ENCODE results near the gene LYZL4. TPM values are rescaled to one million over a fixed set of nuclear protein-coding genes. Genes with fewer than 3 reads are reported as not detected.
A peak's percentile ranks its signal among the peaks of the same experiment; 100 is the strongest.

Gene LYZL4, protein sequence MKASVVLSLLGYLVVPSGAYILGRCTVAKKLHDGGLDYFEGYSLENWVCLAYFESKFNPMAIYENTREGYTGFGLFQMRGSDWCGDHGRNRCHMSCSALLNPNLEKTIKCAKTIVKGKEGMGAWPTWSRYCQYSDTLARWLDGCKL
- not detected for polyA plus RNA-seq
- long read RNA-seq, donor 1: 0 reads
- long read RNA-seq, donor 2: 0 reads
- long read RNA-seq, donor 3: 0 reads
- long read RNA-seq, donor 4: 0 reads
- long read RNA-seq, donor 5: 0 reads
- long read RNA-seq, donor 6: 0 reads
- long read RNA-seq, donor 7: 0 reads
- long read RNA-seq, donor 8: 0 reads
- long read RNA-seq, donor 9: 0 reads
- long read RNA-seq, donor 10: 0 reads
- long read RNA-seq, donor 11: 0 reads

DNA sequence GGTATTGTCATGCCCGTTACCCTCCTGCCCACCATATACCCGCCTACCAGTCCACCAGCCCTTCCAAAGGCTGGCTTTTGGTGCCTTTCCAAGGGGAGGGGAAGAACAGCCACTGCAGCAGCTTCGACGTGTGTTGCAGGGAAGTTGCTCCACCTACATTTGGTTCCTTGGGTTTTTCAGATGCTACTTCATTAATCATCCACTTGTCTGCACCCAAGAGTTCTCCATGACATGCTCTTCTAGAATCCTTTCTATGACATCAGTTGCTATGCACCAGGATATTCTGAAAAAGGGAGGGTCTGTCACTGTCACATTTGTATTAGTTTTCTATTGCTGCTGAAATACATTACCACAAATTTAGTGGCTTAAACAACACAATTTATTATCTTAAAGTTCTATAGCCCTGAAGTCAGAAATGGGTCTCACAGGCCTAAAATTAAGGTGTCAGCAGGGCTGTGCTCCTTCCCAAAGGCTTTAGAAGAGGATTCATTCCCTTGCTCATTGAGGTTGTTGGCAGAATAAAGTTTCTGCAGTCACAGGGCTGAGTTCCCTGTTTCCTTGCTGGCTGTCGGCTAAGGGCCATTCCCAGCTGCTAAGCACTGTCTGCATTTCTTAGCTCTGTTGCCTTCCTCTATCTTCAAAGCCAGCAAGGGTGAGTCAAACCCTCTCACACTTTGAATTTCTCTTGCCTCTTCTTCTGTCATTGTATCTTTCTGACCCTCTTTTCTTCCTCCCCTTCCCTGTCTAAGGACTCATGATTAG is at the start of gene LYZL4:
Gene LYZL4 (minus strand): TSS at position 241 of the 762 bp plus-strand sequence. CDS start 3,359 bp downstream, outside the sequence.
- Histone ChIP-seq H3K27ac (ENCODE audit: low read length) (no peak within 1 kb of the TSS), H3K36me3 (ENCODE audit: control insufficient read depth, insufficient read depth, low read length) (no peaks in the 10 kb centered on the region), H3K27me3 (ENCODE audit: control insufficient read depth, insufficient read depth, low read length) (no peaks in the 10 kb centered on the region), H3K4me3 (ENCODE audit: low read length) (no peak within 1 kb of the TSS), H3K9me3 (ENCODE audit: control insufficient read depth, low read depth, low read length) (no peaks in the 10 kb centered on the region), H3K4me1 (ENCODE audit: control insufficient read depth, insufficient read depth, low read length) (no peaks in the 10 kb centered on the region)
- no peak for DNase-seq
- WGBS (ENCODE audit: insufficient coverage, low lambda C conversion rate): 53% methylated on average over 3 of the region's 5 CpGs

DNA sequence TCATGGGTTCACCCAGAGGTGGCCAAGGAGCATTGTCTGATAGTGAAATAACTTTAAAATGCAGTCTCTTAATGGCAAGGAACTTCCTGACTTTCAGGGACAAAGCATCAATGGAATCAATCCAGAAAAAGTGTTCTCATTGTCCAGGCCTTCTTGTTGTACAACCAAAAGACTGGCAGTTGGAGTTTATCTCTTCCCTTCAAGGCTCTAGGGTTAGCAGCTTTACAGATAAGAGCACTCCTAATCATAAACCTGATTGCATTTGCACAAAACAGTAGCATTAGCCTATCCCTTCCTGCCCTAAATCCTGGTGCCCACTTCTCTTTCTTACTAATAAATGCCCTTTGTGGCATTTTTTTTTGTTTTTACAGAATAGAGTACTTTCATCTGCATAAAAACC is 48.7 kb upstream of the LYZL4 start:
- DNase-seq: no peak
- Histone ChIP-seq H3K27me3 (ENCODE audit: control insufficient read depth, insufficient read depth, low read length) (no peaks in the 10 kb centered on the region), H3K36me3 (ENCODE audit: control insufficient read depth, insufficient read depth, low read length) (no peaks in the 10 kb centered on the region), H3K4me1 (ENCODE audit: control insufficient read depth, insufficient read depth, low read length) (peaks cover 5% of the 10 kb centered on the region), H3K4me3 (ENCODE audit: low read length) (no peak overlapping the region), H3K9me3 (ENCODE audit: control insufficient read depth, low read depth, low read length) (no peaks in the 10 kb centered on the region), H3K27ac (ENCODE audit: low read length) (no peak overlapping the region)

DNA sequence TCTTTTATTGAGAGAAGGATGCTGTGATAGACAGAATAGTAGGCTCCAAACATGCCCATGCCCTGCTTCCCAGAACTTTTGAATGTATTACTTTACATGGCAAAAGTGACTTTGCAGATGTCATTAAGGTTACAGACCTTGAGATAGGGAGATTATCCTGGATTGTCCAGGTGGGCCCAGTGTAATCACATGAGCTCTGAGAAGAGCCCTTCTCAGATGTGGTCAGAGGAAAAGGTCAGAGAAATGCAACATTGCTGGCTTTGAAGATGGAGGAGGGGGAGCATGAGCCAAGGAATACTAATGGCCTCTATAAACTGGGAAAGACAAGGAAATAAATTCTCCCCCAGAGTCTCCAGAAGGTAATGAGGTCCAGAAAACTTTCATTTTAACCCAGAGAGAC is 45.8 kb upstream of the LYZL4 start:
- no peak overlapping the region for H3K27ac ChIP-seq (ENCODE audit: low read length)
- no peak overlapping the region for H3K4me3 ChIP-seq (ENCODE audit: low read length)
- no peaks in the 10 kb centered on the region for H3K27me3 ChIP-seq (ENCODE audit: control insufficient read depth, insufficient read depth, low read length)
- peaks cover 5% of the 10 kb centered on the region for H3K4me1 ChIP-seq (ENCODE audit: control insufficient read depth, insufficient read depth, low read length)
- no peaks in the 10 kb centered on the region for H3K36me3 ChIP-seq (ENCODE audit: control insufficient read depth, insufficient read depth, low read length)
- peaks cover 5% of the 10 kb centered on the region for H3K9me3 ChIP-seq (ENCODE audit: control insufficient read depth, low read depth, low read length)
- DNase-seq: no peak

DNA sequence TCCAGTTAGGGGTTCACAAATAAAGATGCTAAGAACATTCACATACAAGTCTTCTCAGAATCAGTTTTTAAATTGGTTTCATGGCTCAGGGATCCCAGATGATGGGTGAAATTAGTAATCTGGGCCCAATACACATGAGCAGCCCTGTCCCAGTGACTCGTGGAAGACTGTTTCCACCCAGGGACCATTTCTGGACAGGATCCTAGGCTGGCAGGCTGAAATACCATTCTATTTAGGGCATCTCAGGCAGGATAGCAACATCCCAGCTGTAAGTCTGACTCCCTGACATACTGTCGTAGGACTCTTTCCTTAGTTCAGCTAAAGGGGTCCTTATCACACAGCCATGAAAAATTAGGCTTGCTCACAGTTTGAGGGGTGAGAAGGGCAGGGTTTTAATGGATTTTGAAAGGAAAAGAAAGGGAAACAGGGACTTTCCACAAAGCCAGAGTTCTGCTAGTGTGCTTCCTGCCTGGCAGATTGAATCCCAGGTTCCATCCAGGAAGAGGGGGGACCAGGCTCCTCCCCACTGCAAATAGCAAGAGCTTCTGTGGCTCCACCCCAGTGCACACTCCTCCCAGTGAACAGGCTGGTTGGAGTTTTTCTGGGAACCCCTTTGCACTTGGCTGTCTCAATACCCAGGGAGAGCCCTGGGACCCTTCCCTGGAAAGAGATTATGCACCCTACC is 41.3 kb upstream of the LYZL4 start:
- Histone ChIP-seq H3K27ac (ENCODE audit: low read length) (no peak overlapping the region), H3K27me3 (ENCODE audit: control insufficient read depth, insufficient read depth, low read length) (no peaks in the 10 kb centered on the region), H3K4me1 (ENCODE audit: control insufficient read depth, insufficient read depth, low read length) (peaks cover 11% of the 10 kb centered on the region), H3K9me3 (ENCODE audit: control insufficient read depth, low read depth, low read length) (peaks cover 5% of the 10 kb centered on the region), H3K4me3 (ENCODE audit: low read length) (no peak overlapping the region), H3K36me3 (ENCODE audit: control insufficient read depth, insufficient read depth, low read length) (no peaks in the 10 kb centered on the region)
- no peak for DNase-seq
- no CpG with 5 or more reads among the region's 2 CpGs for WGBS (ENCODE audit: insufficient coverage, low lambda C conversion rate)

DNA sequence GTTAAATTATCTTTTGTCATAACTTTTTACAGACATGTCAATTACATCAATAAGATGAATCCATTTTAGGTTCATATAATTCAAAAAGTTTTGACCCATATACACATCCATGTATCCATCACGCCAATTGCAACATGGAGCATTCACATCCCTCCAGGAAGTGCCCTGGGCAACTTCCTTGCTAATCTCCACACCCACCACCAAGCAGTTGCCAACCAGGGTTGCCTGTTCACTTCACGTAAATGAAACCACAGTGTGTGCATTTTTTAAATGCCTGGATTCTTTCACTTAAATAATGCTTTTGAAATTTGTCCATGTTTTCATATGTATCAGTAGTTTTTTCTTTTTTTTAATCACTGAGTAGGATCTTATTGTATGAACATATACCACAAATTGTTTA is 40.7 kb upstream of the LYZL4 start:
- Histone ChIP-seq H3K27ac (ENCODE audit: low read length) (no peak overlapping the region), H3K9me3 (ENCODE audit: control insufficient read depth, low read depth, low read length) (peaks cover 5% of the 10 kb centered on the region), H3K4me3 (ENCODE audit: low read length) (no peak overlapping the region), H3K4me1 (ENCODE audit: control insufficient read depth, insufficient read depth, low read length) (peaks cover 14% of the 10 kb centered on the region), H3K27me3 (ENCODE audit: control insufficient read depth, insufficient read depth, low read length) (no peaks in the 10 kb centered on the region), H3K36me3 (ENCODE audit: control insufficient read depth, insufficient read depth, low read length) (no peaks in the 10 kb centered on the region)
- no CpG with 5 or more reads among the region's 2 CpGs for WGBS (ENCODE audit: insufficient coverage, low lambda C conversion rate)
- DNase-seq: no peak

DNA sequence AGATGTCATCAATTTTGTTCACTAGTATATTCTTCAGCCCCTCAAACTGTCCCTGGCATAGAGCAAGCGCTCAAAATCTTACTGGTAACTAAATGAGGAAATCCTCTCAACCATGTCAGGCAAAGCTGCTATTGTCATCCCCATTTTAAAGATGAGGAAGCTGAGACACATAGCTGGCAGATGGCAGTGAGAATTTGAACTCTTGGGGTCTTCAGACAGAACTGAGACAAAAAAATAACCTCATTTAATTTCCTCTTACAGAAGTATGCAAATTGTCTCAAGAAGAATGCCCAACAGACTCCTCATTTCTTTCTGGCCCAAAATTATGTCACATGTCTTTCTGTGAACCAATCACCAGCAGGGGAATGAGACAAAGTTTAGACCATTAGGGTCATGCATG is 40.2 kb upstream of the LYZL4 start:
- no peaks in the 10 kb centered on the region for H3K27me3 ChIP-seq (ENCODE audit: control insufficient read depth, insufficient read depth, low read length)
- H3K4me1 ChIP-seq (ENCODE audit: control insufficient read depth, insufficient read depth, low read length): peaks cover 14% of the 10 kb centered on the region
- no peaks in the 10 kb centered on the region for H3K36me3 ChIP-seq (ENCODE audit: control insufficient read depth, insufficient read depth, low read length)
- no peak for DNase-seq
- H3K9me3 ChIP-seq (ENCODE audit: control insufficient read depth, low read depth, low read length): peaks cover 5% of the 10 kb centered on the region
- H3K4me3 ChIP-seq (ENCODE audit: low read length): no peak overlapping the region
- WGBS (ENCODE audit: insufficient coverage, low lambda C conversion rate): no CpG with 5 or more reads among the region's 1 CpG
- H3K27ac ChIP-seq (ENCODE audit: low read length): no peak overlapping the region

DNA sequence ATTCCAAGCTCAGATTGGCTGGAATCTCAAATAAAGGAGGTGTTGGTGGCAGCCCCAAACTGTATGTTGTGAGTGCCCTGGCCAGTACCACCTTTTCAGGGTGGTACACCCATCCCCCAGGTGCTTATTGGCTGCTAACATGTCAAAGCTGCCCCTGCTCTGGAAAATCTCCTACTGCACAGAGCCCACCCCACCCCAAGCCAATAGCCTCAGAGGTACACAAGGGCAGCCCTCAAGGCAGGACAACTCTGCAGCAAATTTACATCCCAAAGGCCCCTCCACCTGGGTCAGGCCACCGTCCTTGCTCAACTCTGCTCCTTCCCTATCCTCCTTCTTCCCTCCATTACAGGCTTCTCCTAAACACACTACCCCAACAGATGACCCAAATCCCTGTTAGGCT is 37.1 kb upstream of the LYZL4 start:
- no peak overlapping the region for H3K4me3 ChIP-seq (ENCODE audit: low read length)
- H3K27me3 ChIP-seq (ENCODE audit: control insufficient read depth, insufficient read depth, low read length): no peaks in the 10 kb centered on the region
- WGBS (ENCODE audit: insufficient coverage, low lambda C conversion rate): no CpG with 5 or more reads among the region's 1 CpG
- H3K27ac ChIP-seq (ENCODE audit: low read length): no peak overlapping the region
- DNase-seq: no peak
- H3K9me3 ChIP-seq (ENCODE audit: control insufficient read depth, low read depth, low read length): no peaks in the 10 kb centered on the region
- H3K36me3 ChIP-seq (ENCODE audit: control insufficient read depth, insufficient read depth, low read length): no peaks in the 10 kb centered on the region
- peaks cover 8% of the 10 kb centered on the region for H3K4me1 ChIP-seq (ENCODE audit: control insufficient read depth, insufficient read depth, low read length)

DNA sequence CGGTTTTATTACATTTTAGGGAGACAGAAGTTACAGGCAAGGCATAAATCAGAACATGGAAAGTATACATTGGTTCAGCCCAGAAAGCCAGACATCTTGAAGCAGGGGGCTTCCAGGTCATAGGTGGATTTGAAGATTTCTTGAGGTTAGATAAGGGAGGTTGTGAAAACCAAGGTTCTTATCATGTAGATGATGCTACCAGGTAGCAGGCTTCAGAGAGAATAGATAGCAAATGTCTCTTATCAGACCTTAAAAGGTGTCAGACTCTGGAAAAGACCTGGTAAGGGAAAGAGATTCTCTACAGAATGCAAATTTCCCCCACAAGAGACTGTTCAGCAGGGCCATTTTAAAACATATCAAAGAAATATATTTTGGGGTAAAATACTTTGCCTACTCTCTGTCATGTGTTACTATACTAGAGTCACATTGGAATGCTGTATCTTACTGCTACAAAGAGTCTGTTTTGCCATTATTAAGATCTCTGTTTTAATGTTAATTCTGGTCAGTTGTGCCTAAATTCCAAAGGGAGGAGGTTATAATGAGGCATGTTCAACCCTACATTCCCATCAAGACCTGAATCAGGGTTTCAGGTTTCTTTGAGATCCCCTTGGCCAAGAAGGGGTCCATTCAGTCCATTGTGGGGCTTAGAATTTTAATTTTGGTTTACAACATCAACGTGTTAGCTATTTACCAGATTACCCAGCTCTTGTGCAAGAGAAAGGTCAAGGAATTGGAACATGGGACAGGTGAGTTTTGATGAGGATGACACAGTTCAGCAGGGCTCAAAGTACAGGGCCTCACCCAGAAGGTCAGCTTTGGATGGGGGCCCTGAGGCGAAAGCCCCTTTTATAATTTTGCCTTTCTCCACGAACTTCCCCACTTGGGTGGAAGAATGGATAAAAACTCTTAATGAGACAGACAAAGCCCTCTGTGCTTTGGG is 36.0 kb upstream of the LYZL4 start:
- no peak overlapping the region for H3K4me3 ChIP-seq (ENCODE audit: low read length)
- no peaks in the 10 kb centered on the region for H3K27me3 ChIP-seq (ENCODE audit: control insufficient read depth, insufficient read depth, low read length)
- no peaks in the 10 kb centered on the region for H3K36me3 ChIP-seq (ENCODE audit: control insufficient read depth, insufficient read depth, low read length)
- peak in 1 of 2 donors; percentile 49 for DNase-seq
- 20% methylated on average over 1 of the region's 4 CpGs for WGBS (ENCODE audit: insufficient coverage, low lambda C conversion rate)
- no peaks in the 10 kb centered on the region for H3K9me3 ChIP-seq (ENCODE audit: control insufficient read depth, low read depth, low read length)
- H3K4me1 ChIP-seq (ENCODE audit: control insufficient read depth, insufficient read depth, low read length): peaks cover 8% of the 10 kb centered on the region
- no peak overlapping the region for H3K27ac ChIP-seq (ENCODE audit: low read length)

DNA sequence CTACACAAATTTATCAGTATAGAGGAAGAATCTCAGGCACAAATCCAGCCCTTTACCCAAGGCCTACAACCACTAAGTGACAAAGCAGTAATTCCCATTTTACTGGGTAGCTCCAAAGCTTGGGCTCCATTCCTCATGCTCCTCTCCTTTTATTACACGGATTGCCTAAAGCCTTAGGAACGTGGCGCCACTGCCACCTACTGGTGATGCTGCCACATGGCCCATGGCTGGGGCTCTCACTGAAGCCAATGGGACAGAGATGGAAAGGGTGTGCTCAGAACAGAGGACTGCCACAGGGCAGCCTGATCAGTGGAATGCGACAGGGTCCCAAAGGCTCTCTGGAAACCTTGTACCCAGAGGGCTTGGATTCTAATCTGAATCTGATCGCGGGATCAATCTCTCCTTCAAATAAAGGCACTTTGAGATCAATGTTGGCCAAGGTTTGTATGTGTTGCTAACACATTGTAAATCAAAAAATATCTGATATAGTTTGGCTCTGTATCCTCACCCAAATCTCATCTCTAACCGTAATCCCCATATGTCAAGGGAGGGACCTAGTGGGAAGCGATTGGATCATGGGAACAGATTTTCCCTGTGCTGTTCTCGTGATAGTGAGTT is 33.5 kb upstream of the LYZL4 start:
- DNase-seq: peak; percentile 71
- no CpG with 5 or more reads among the region's 9 CpGs for whole genome bisulfite sequencing (ENCODE audit: insufficient coverage, low lambda C conversion rate)

More for the DNA sequence above, 33.5 kb upstream of the LYZL4 start:
- no peak overlapping the region for H3K4me3 ChIP-seq (ENCODE audit: low read length)
- no peaks in the 10 kb centered on the region for H3K36me3 ChIP-seq (ENCODE audit: control insufficient read depth, insufficient read depth, low read length)
- peaks cover 8% of the 10 kb centered on the region for H3K4me1 ChIP-seq (ENCODE audit: control insufficient read depth, insufficient read depth, low read length)
- no peaks in the 10 kb centered on the region for H3K9me3 ChIP-seq (ENCODE audit: control insufficient read depth, low read depth, low read length)
- H3K27ac ChIP-seq (ENCODE audit: low read length): no peak overlapping the region
- H3K27me3 ChIP-seq (ENCODE audit: control insufficient read depth, insufficient read depth, low read length): no peaks in the 10 kb centered on the region

Data from large intestine (tissue), 12 donors.